GM18868 (cell line): ENCODE results near the gene NR2F1-AS1.

ENCODE experiments used
- ATAC-seq: cut with Tn5 transposase; IDR thresholded peaks from one replicate; pipeline ENCODE4 v1.9.1; 2021; ENCODE audit warnings: mild to moderate bottlenecking, moderate library complexity; ENCODE audit not compliant: unreplicated experiment

NR2F1-AS1 gene

DNA sequence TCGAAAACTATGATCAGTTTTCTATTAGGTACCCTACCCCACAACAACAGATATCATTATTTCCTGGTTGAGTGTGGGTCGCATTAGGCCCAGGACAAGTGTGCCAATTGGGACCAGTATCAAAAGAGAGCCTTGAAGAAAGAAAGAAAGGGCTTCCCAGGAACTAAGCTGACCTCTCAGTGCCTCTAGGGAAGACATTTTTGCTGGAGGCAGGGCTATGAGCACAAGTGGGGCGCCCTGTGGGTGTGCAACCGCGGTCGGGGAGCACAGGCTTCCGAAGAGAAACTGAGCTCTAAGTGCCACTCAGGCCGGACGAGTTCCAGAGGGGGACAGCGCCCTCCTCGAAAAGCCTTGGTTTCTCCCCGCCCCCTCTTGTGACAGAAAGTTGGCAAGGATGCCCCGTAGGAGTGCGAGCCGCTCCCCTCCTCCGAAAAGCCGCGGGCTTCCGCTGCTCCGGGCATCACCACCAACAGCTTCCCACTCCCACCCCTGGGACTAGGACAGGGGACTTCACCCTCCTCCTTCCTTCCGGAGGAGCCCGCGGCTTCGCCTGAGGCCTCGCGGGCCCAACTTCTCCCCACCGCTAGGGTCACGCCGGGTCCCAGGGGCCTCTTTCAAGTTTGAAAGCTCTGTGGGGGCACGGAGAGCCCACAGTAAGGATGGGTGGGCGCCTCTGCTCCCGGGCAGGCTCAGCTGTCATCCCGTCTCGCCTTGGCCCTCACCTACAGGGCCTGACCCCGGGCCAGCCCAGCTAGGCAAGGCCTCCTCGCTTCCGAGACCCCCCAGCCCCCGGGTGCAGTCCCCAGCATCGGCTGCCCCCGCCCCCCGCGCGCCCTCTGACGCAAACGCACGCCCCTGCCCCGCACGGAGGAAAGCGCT lies 2.0 kb downstream of the NR2F1-AS1 start:
- no peak for ATAC-seq

DNA sequence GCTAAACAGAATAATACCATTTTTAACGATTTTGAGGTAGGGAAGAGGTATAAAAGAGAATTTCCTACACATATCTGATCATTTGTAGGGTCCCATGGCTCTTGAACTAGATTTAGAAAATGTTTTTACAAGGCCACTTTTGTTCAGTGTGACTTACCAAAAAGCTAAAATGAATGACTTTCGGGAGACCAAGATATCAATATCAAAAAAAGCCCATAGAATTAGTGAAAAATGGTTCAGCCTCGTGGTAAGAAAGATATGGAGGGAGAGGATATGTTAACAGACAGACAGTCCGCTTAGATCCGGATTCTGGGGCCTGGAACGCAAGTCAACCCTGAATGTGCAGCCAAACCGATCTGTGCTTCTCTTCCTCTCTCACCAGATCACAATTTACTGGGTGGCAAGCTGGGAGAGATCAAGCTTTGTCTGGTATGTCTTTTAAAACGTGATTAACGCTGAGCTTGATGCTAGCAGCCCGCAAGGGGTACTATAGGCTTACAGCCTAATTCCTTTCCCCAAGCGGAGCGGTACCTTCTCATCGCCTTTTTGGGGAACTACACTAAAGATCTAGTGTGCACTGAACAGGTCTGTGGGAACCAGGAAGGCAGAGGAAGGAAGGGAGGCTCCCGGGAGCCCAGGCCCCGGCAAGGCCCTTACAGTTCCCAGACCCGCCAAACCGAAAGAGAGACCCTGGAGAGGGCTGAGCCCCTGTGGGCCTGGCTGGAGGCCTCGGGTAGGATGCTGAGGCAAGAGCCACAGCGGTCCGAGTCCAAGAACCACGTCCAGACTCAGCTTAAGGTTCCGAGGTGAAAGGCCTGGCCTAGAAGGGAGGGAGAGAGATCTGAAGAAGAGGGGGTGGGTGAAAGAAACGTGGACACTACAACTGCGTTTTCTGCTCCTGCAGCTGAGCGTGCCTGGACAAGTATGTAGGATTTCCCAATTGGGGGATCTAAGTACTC lies 2.9 kb downstream of the NR2F1-AS1 start:
- ATAC-seq = no peak

DNA sequence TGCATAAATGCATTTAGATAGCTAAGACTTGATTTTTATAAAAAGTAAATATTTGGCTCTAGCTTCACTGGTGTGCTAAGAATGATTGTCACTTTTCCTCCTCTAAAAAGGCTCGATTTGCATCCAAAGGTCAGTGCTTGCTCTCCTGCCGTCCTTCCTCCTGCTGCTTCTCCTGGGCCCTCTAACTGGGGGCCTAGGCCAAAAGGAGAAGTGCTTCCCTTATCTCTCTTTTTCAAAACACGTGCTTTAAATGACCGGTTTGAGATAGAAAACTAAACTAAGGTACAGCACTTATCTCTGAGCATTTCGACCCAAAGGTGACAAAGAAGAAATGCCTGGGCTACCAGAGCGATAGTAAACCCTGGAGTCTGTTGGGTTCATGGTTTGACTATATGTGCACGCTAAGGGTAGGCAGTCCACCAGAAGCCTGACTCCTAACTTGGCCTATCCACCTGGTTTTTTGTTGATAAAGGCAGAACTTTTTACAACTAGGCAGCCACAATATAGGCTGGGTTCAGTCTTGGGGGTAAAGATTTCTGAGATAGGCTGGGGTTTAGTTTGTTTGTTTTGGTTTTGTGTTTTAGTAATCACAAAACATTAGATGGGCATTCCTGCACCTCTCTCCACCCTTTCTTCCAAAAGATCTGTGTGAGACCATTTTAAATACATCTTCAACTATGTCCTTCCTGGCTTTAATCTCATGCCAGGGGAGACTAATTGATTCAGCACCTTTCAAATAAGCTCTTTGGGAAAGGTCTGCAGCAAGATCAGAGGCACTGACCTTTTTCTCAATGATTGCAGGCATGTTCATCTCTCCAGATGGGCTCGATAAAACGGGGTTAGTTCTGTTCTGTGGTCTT lies 3.8 kb downstream of the NR2F1-AS1 start:
- no peak for ATAC-seq

- no peak for ATAC-seq
These were observed 5.3 kb downstream of the NR2F1-AS1 start for GRCh38 chr5:93575461-93576414.

- ATAC-seq = no peak
These were observed 6.3 kb downstream of the NR2F1-AS1 start for GRCh38 chr5:93574491-93575305.

- ATAC-seq = no peak
These were observed 7.4 kb downstream of the NR2F1-AS1 start for GRCh38 chr5:93573354-93574351.

DNA sequence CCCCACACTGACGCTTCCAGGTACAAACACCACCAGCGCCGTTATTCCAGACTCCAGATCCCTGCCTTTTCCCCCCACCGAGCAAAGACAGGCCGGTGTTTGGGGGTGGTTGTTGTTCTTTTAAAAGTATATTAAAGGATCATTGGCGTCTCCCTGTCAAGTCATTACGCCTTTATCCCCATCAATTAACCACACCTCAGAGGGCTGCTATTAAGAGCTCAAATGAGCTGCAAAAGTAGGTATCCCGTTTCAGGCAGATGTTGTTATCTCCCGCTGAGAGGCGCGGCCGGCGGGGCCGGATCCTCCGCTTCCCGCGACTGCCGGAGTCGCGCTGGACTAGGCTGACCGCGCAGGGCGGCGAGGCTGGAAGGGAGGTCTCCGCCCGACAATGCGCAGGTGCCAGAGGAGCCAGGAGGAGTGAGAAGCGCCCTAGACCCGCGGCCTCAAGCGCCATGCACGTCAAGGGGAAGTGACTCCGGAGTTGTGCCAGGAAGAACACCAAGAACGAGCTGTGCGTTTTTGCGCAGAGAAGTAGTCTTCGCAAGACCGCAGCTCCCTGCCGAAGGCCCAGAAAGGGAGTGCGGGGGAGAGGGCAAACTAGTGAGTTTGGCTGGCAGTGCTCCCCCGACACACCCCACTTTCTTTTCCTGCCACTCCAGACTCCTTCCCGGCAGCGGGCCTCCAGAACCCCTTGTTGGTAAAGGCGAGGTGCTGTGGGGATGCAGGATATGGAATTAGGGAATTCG lies 8.2 kb downstream of the NR2F1-AS1 start:
- ATAC-seq = no peak

- no peak for ATAC-seq
These were observed 8.9 kb downstream of the NR2F1-AS1 start for GRCh38 chr5:93572101-93572607.

- ATAC-seq = peak; percentile 3
These were observed 9.7 kb downstream of the NR2F1-AS1 start for GRCh38 chr5:93571114-93571949.

DNA sequence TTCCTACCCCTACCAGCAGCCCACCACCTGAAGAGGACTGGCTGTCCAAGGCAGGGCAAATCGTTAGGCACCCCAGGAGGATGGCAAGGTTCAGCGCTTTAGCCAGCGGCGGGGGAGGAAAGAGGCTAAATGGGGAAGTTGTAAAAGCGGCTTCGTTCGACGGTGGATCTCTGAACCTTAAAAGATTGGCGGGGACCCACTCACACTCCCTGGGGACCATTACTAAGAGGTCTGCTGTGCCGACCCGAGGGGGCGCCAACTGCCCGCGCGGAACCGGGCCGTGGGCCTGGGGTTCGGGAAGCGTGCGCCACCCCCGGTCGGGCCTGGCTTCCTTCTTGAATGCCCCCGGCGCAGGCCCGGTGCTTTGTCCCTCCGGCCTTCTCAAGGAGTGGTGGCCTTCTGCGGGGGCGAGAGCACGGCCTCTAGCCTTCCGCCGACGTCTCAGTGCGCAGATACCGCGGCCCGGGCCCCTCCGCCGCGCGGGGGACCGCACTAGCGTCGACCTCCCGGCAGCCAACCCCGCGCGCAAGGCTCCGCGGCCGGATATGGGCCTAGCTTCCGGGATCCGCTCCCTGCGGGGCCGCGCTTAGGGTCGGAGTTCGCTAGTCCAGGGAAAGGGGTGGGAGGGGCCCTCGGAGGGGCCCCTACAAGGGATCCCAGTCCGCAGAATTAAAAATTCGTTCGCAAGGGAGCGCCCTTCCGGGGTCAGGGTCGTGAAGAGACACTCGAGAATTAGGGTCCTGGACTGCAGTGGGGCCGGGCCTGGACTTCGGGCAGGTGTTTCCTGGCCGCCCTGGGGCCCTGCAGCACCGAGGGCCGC lies 10.5 kb downstream of the NR2F1-AS1 start:
- ATAC-seq = peak; percentile 49

GRCh38 chr5:93569300-93570160 lies 11.5 kb downstream of the NR2F1-AS1 start:
- ATAC-seq = no peak

DNA sequence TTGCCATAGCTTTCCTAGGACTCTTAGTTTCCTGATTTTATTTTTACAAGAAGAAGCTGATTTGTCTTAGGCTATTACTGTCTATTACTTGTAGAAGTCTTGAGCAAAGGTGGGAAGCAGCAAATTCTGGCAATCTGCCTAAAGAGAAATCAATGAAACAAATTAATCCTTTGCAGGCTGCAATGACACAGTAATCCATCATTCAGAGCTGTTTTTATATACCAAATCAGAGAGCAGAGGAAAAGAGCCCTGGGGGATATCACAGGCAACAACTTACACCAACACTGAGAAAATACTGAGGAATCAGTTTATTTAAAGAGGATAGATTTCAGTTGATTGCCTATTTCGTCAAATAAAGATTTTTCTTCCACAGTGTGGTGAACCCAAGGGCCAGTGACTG lies 13.6 kb downstream of the NR2F1-AS1 start:
- ATAC-seq = no peak

- no peak for ATAC-seq
These were observed 14.9 kb downstream of the NR2F1-AS1 start for GRCh38 chr5:93566091-93566490.

DNA sequence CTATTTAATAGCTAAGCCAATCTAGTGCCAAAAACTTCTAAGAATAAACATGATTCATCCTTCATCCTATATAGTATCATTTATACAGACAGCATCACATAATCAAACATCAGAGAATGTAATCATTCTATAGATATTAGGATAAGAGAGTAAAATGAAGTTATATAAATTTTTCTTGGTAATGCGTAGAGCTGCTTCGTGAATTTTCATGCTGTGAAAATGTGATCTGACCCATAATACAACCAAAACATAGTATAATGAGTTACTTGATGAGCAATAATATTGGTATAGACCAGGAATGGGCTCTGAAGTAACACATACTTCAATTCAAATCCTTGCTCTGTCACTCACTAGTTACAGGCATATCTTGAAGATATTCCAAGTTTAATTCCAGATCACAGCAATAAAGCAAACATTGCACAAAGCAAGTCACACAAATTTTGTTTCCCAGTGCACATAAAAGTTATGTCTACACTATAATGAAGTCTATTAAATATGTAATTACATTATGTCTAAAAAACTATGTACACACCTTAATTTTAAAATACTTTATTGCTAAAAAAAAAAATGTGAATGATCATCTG lies 23.9 kb downstream of the NR2F1-AS1 start:
- ATAC-seq = no peak
